HG03025 (cell line): Measurements from ENCODE around the gene ZNF780A.
"Not testable (repeated sequence)": the region's sequence is repeated elsewhere in the genome, so short reads cannot be mapped to it uniquely, and the experiment has no call there.

Experiments used
- ATAC-seq: cut with Tn5 transposase; IDR thresholded peaks from one replicate; pipeline ENCODE4 v1.9.1; 2021; ENCODE audit warnings: mild to moderate bottlenecking, moderate library complexity; ENCODE audit not compliant: unreplicated experiment, low FRiP score

ZNF780A gene

GRCh38 chr19:40090241-40091204, at the start of gene ZNF780A:
TSS of gene ZNF780A (minus strand) at chr19:40090943. CDS start at chr19:40084753, 6,190 bp downstream.
- no peak for ATAC-seq

GRCh38 chr19:40139533-40140287, 49.0 kb upstream of the ZNF780A start:
- ATAC-seq, result no peak

- no peak for ATAC-seq
Measured at GRCh38 chr19:40136818-40137217, 46.1 kb upstream of the ZNF780A start.

GRCh38 chr19:40134866-40135265, 44.1 kb upstream of the ZNF780A start:
- ATAC-seq, result no peak

- no peak for ATAC-seq
Measured at GRCh38 chr19:40133491-40133890, 42.7 kb upstream of the ZNF780A start.

- no peak for ATAC-seq
Measured at GRCh38 chr19:40130013-40130412, 39.3 kb upstream of the ZNF780A start.

- ATAC-seq, result no peak
Measured at GRCh38 chr19:40129425-40129824, 38.7 kb upstream of the ZNF780A start.

GRCh38 chr19:40128991-40129390, 38.2 kb upstream of the ZNF780A start:
- ATAC-seq, result no peak

- ATAC-seq, result no peak
Measured at GRCh38 chr19:40119380-40119779, 28.6 kb upstream of the ZNF780A start.

GRCh38 chr19:40118638-40119037, 27.9 kb upstream of the ZNF780A start:
- ATAC-seq, result not testable (repeated sequence)

- no peak for ATAC-seq
Measured at GRCh38 chr19:40116075-40116474, 25.3 kb upstream of the ZNF780A start.

GRCh38 chr19:40114119-40114518, 23.4 kb upstream of the ZNF780A start:
- not testable (repeated sequence) for ATAC-seq

- ATAC-seq, result not testable (repeated sequence)
Measured at GRCh38 chr19:40112271-40112670, 21.5 kb upstream of the ZNF780A start.

- ATAC-seq, result no peak
Measured at GRCh38 chr19:40110570-40110969, 19.8 kb upstream of the ZNF780A start.

GRCh38 chr19:40104754-40105153, 14.0 kb upstream of the ZNF780A start:
- ATAC-seq, result no peak

GRCh38 chr19:40103600-40103999, 12.9 kb upstream of the ZNF780A start:
- no peak for ATAC-seq

GRCh38 chr19:40101813-40102212, 11.1 kb upstream of the ZNF780A start:
- no peak for ATAC-seq

- ATAC-seq, result no peak
Measured at GRCh38 chr19:40093416-40093815, 2.7 kb upstream of the ZNF780A start.

- no peak for ATAC-seq
Measured at GRCh38 chr19:40091205-40092129, 724 bp upstream of the ZNF780A start.

- ATAC-seq, result no peak
Measured at GRCh38 chr19:40089462-40089861, 1.3 kb downstream of the ZNF780A start.
